Lung (tissue), 12 donors: ENCODE data around the gene ORM2. TPM values are rescaled to one million over a fixed set of nuclear protein-coding genes. Genes with fewer than 3 reads are reported as not detected.
A peak's percentile ranks its signal among the peaks of the same experiment; 100 is the strongest.

ENCODE experiments used
- ATAC-seq: fragments of 200-7000 bp; cut with Tn5 transposase; one replicate; pipeline ENCODE4 v1.9.1; 2020; ENCODE audit warnings: moderate number of reproducible peaks; ENCODE audit not compliant: insufficient read depth, low FRiP score
- DNase-seq, 3 donors: peaks; one replicate each; pipeline ENCODE4 v3.0.0-alpha.2; 2013 to 2017
- H3K27ac ChIP-seq, 2 donors: one replicate each; pipeline ENCODE4 v1.5.1; 2013; ENCODE audit warnings: mild to moderate bottlenecking in 2 of 2, moderate library complexity in 2 of 2, control low read depth in 1 of 2, inconsistent platforms in 1 of 2, low read depth in 1 of 2, low read length in 1 of 2
- H3K27me3 ChIP-seq, 3 donors: one replicate each; pipeline ENCODE4 v1.5.1; 2013; ENCODE audit warnings: low read length in 2 of 3; ENCODE audit not compliant: control insufficient read depth in 3 of 3, insufficient read depth in 3 of 3
- H3K36me3 ChIP-seq, 4 donors: one replicate each; pipeline ENCODE4 v1.5.1; 2013; ENCODE audit warnings: low read length in 4 of 4, mild to moderate bottlenecking in 1 of 4, moderate library complexity in 1 of 4; ENCODE audit not compliant: control insufficient read depth in 4 of 4, insufficient read depth in 4 of 4
- H3K4me1 ChIP-seq, 5 donors: one replicate each; pipeline ENCODE4 v1.5.1; 2013; ENCODE audit warnings: low read length in 5 of 5, mild to moderate bottlenecking in 2 of 5, moderate library complexity in 1 of 5; ENCODE audit not compliant: control insufficient read depth in 5 of 5, insufficient read depth in 5 of 5
- H3K4me3 ChIP-seq: one replicate; pipeline ENCODE4 v1.5.1; 2013; ENCODE audit warnings: mild to moderate bottlenecking, control low read depth, moderate library complexity
- H3K9ac ChIP-seq, 2 donors: one replicate each; pipeline ENCODE4 v1.5.1; 2013; ENCODE audit warnings: low read length in 2 of 2, control low read depth in 1 of 2; ENCODE audit not compliant: insufficient read depth in 1 of 2
- H3K9me3 ChIP-seq, 4 donors: one replicate each; pipeline ENCODE4 v1.5.1; 2013; ENCODE audit warnings: low read length in 3 of 4, mild to moderate bottlenecking in 1 of 4, moderate library complexity in 1 of 4; ENCODE audit not compliant: control insufficient read depth in 4 of 4, insufficient read depth in 3 of 4
- WGBS, 2 donors: extraction: QIAGEN DNeasy Blood & Tissue Kit; methylation state at CpG; one replicate each; pipeline ENCODE4 v1.1.7; 2013; 5-methylcytosine and 5-hydroxymethylcytosine counted together
- polyA plus RNA-seq, 2 donors: library from polyadenylated mRNA; stranded (reverse); fragments of 200-250 nt; gene quantifications; one replicate each; pipeline ENCODE4 v1.2.1, GENCODE V29; 2013
- total RNA-seq, 2 donors: library from RNA; depleted of rRNA in 1 of 2; stranded (reverse); fragments of >200 nt in 1 of 2; gene quantifications; one replicate each; pipeline ENCODE4 v1.2.1, GENCODE V29; 2014 to 2021
- TF ChIP-seq, protein P1 (sequence below): IDR thresholded peaks from 2 replicates; pipeline ENCODE4 v1.5.1; 2012; ENCODE audit warnings: mild to moderate bottlenecking; ENCODE audit errors: control extremely low read depth, extremely low read depth
- donor health status: control.
- donor health status: control.
- donor health status: Bipolar disorder and iron deficiency.
- donor health status: healthy.
- donor health status: DM: yes; HTN: yes; CAD: no.

The ORM2 gene
- total and polyA plus RNA-seq, 4 donors: 0.77 to 215 (median 47.6) TPM

DNA sequence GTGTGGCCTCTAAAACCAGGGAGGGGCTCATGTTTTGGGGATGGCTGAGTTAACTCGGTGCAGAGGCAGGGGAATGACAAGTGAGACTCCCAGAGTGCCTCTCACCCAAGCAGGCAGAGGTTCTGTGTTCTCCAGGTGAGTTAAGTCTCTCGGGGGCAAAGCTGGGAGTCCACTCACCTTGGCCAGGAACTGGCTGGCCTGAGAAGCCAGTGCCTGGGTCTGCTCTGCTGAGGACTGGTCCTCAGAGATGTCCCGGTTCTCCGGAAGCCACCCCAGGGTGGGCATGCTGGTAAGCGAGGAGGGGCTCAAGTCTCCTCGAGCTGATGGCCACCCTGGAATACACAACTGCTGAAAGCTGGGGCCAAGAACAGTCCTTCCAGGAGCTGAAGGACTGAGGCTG lies 37.7 kb downstream of the ORM2 start:
- H3K27ac ChIP-seq: peak overlapping the region in 1 of 2 donors; percentile 74
- WGBS, 2 donors: 80 to 83% methylated on average over 6 of the region's 6 CpGs
- DNase-seq (no peak), ATAC-seq (no peak)
- H3K36me3 ChIP-seq: peaks cover 0 to 48% (median 35%) of the 10 kb centered on the region in 4 donors
- no peaks in the 10 kb centered on the region for H3K9me3 ChIP-seq
- no peak overlapping the region for H3K9ac ChIP-seq
- no peaks in the 10 kb centered on the region for H3K27me3 ChIP-seq
- TF ChIP-seq, protein P1, sequence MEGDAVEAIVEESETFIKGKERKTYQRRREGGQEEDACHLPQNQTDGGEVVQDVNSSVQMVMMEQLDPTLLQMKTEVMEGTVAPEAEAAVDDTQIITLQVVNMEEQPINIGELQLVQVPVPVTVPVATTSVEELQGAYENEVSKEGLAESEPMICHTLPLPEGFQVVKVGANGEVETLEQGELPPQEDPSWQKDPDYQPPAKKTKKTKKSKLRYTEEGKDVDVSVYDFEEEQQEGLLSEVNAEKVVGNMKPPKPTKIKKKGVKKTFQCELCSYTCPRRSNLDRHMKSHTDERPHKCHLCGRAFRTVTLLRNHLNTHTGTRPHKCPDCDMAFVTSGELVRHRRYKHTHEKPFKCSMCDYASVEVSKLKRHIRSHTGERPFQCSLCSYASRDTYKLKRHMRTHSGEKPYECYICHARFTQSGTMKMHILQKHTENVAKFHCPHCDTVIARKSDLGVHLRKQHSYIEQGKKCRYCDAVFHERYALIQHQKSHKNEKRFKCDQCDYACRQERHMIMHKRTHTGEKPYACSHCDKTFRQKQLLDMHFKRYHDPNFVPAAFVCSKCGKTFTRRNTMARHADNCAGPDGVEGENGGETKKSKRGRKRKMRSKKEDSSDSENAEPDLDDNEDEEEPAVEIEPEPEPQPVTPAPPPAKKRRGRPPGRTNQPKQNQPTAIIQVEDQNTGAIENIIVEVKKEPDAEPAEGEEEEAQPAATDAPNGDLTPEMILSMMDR: no peak
- H3K4me3 ChIP-seq: no peak overlapping the region
- H3K4me1 ChIP-seq: peaks cover 0 to 19% (median 6%) of the 10 kb centered on the region in 5 donors

DNA sequence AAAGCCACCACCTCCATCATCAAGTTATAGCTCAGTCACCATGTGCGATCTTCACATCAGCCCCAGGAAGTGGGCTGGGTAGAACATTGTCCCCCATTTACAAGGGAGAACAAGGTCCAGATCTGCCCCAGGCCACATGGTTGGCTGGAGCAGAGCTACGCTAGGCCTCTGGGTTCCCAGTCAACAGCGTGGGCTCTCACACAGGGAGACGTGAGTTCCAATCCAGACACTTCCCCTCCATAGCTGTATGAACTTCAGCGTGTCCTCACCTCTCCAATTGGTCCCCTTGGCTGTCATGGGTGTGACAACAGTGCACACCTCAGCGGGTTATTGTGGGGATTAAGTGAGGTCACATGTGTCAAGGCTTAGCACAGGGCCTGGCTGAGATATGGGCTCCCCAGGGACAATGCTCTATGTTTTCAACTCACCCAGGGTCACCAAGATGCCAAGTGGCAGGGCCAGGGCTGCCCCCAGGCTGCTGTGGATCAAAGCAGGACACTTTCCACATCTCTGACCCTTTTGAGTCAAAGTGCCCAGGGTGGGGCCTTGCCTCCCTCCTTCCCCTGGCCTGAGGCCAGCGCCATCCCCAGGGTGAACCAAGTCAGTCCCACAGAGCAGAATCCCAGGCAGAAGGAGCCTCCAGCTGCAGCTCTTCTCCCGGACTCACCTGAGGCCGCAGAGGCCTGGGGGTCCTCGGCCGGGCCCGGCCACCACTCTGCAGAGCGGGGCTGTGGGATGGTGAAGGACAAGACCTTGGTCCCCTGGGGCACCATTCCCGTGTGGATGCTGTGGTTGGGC lies 38.3 kb downstream of the ORM2 start:
- TF ChIP-seq, protein P1: no peak
- Histone ChIP-seq H3K9me3 (no peaks in the 10 kb centered on the region), H3K9ac (no peak overlapping the region), H3K4me3 (no peak overlapping the region), H3K36me3 (peaks cover 0 to 44% (median 32%) of the 10 kb centered on the region in 4 donors), H3K27ac (peak overlapping the region in 1 of 2 donors; percentile 74), H3K27me3 (no peaks in the 10 kb centered on the region), H3K4me1 (peaks cover 0 to 24% (median 8%) of the 10 kb centered on the region in 5 donors)
- no peak for ATAC-seq
- DNase-seq: no peak
- 92 to 93% methylated on average over 14 of the region's 14 CpGs for WGBS, 2 donors

GRCh38 chr9:114369216-114370130 lies 39.8 kb downstream of the ORM2 start:
- ATAC-seq: no peak

More at GRCh38 chr9:114369216-114370130, 39.8 kb downstream of the ORM2 start:
- Histone ChIP-seq H3K36me3 (peaks cover 0 to 36% (median 32%) of the 10 kb centered on the region in 4 donors), H3K4me1 (peaks cover 0 to 25% (median 8%) of the 10 kb centered on the region in 5 donors), H3K4me3 (no peak overlapping the region), H3K27ac (no peak overlapping the region), H3K27me3 (no peaks in the 10 kb centered on the region), H3K9me3 (no peaks in the 10 kb centered on the region), H3K9ac (no peak overlapping the region)
- no peak for DNase-seq
- TF ChIP-seq, protein P1: no peak
- WGBS, 2 donors: 94 to 95% methylated on average over 9 of the region's 9 CpGs
